Measurements from ENCODE around the gene SERF1B.
"Not testable (repeated sequence)": the region's sequence is repeated elsewhere in the genome, so short reads cannot be mapped to it uniquely, and the experiment has no call there.

The SERF1B gene

DNA sequence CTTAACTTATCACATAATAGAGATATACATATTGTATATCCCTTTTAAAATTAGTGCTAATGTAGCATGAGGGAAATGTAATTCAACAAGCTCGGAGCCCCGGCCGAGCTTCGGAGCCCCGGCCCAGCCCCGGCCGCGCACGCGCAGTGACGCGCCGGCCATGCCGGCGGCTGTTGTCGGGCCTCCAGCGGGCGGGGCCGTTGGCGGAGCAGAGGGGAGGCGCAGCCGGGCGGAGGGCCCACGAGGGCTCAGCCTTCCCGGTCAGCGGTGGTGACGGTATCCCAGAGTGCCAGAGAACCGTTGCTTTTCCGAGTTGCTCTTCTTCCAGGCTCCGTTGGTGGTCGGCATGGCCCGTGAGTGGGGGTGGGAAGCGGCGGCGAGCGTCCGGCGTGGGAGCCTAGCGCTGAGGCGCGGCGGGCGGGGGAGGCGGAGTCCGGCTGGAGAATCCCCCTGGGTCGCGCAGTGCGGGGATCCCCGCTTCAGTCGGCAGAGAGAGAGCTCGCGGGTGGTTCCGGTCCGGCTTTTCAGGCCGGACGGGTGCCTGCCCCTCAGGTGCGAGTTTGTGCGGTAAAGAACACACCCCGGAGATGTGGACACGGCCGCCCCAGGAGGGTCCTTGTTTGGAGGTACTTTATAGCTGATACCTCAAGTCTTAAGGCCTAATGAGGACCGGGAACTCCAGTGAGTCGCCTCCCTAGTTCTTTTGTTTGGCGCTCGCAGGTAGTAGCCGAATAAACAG, at the start of gene SERF1B:
TSS of gene SERF1B (plus strand) at position 146 of the 739 bp plus-strand sequence. CDS start at position 347, 201 bp downstream.
- DNase-seq: not testable (repeated sequence)

GRCh38 chr5:69991713-69992112, 33.3 kb upstream of the SERF1B start:
- not testable (repeated sequence) for DNase-seq

- DNase-seq: not testable (repeated sequence)
Measured at GRCh38 chr5:69995535-69995934, 29.5 kb upstream of the SERF1B start.

GRCh38 chr5:70020660-70021059, 4.4 kb upstream of the SERF1B start:
- DNase-seq: not testable (repeated sequence)

- not testable (repeated sequence) for DNase-seq
Measured at GRCh38 chr5:70025845-70026145, 744 bp downstream of the SERF1B start.

DNA sequence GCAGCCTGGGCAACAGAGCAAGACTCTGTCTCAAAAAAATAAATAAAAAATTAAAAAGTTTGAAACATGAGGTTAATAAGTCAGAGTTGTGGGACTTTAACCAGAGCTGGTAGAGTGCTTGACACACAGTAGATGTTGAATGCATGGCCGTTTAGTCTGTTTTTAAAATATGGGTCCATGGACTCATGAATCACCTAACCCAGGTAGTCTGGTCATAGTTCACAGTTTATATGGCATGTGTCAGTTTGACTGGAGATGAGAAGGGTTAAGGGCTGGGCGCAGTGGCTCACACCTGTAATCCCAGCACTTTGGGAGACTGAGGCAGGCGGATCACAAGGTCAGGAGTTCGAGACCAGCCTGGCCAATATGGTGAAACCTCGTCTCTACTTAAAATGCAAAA, 6.2 kb downstream of the SERF1B start:
- not testable (repeated sequence) for DNase-seq

- DNase-seq: not testable (repeated sequence)
Measured at GRCh38 chr5:70041411-70041810, 16.4 kb downstream of the SERF1B start.

DNA sequence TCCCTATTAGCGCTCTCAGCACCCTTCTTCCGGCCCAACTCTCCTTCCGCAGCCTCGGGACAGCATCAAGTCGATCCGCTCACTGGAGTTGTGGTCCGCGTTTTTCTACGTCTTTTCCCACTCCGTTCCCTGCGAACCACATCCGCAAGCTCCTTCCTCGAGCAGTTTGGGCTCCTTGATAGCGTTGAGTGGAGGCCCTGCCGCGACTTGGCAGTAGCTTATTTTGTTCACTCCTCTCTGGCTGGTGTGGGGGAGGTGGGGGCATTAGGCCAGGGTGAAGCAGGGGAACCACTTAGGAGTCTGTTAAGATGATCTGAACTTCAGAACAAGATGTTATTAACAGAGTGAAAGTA, 24.7 kb downstream of the SERF1B start:
- not testable (repeated sequence) for DNase-seq

- DNase-seq: not testable (repeated sequence)
Measured at GRCh38 chr5:70056289-70056942, 31.4 kb downstream of the SERF1B start.

GRCh38 chr5:70057140-70057539, 32.1 kb downstream of the SERF1B start:
- not testable (repeated sequence) for DNase-seq

GRCh38 chr5:70077632-70078031, 52.6 kb downstream of the SERF1B start:
- DNase-seq: not testable (repeated sequence)

- DNase-seq: not testable (repeated sequence)
Measured at GRCh38 chr5:70088907-70089464, 63.9 kb downstream of the SERF1B start.

GRCh38 chr5:70091776-70092175, 66.7 kb downstream of the SERF1B start:
- not testable (repeated sequence) for DNase-seq
